Muscle layer of duodenum (tissue), 2 donors: ENCODE results near the gene NME9.

ENCODE experiments used
- H3K27ac ChIP-seq: one replicate; pipeline ENCODE4 v1.7.0; 2013; ENCODE audit warnings: mild to moderate bottlenecking, low read length
- H3K27me3 ChIP-seq: one replicate; pipeline ENCODE4 v1.7.0; 2013; ENCODE audit warnings: low read depth, mild to moderate bottlenecking, control low read depth, low read length
- H3K36me3 ChIP-seq, 2 donors: one replicate each; pipeline ENCODE4 v1.7.0; 2013; ENCODE audit warnings: low read length in 2 of 2, control low read depth in 1 of 2, mild to moderate bottlenecking in 1 of 2; ENCODE audit not compliant: insufficient read depth in 2 of 2, control insufficient read depth in 1 of 2
- H3K4me1 ChIP-seq, 2 donors: one replicate each; pipeline ENCODE4 v1.7.0; 2013; ENCODE audit warnings: low read length in 2 of 2, mild to moderate bottlenecking in 2 of 2, control low read depth in 1 of 2, moderate library complexity in 1 of 2; ENCODE audit not compliant: insufficient read depth in 2 of 2, control insufficient read depth in 1 of 2
- H3K4me3 ChIP-seq, 2 donors: one replicate each; pipeline ENCODE4 v1.7.0; 2013; ENCODE audit warnings: low read length in 2 of 2, low read depth in 1 of 2, mild to moderate bottlenecking in 1 of 2
- H3K9me3 ChIP-seq, 2 donors: one replicate each; pipeline ENCODE4 v1.7.0; 2013; ENCODE audit warnings: low read length in 2 of 2, control low read depth in 1 of 2, mild to moderate bottlenecking in 1 of 2; ENCODE audit not compliant: control insufficient read depth in 1 of 2
- donor health status: healthy.

The NME9 gene

GRCh38 chr3:138348754-138349739, 19.4 kb upstream of the NME9 start:
- H3K36me3 ChIP-seq, result no peaks in the 10 kb centered on the region
- H3K27me3 ChIP-seq, result no peaks in the 10 kb centered on the region
- H3K4me3 ChIP-seq, result peak overlapping the region; percentile 50 to 89
- H3K4me1 ChIP-seq, result peaks cover 0 to 14% of the 10 kb centered on the region in 2 donors
- no peaks in the 10 kb centered on the region for H3K9me3 ChIP-seq
- H3K27ac ChIP-seq, result peak overlapping the region; percentile 37

GRCh38 chr3:138347960-138348753, 18.5 kb upstream of the NME9 start, which contains the start of gene MRAS:
MRAS (plus strand) TSS chr3:138348579; CDS start chr3:138372884, 24,305 bp downstream.
- H3K4me1 ChIP-seq, result peaks cover 0 to 14% of the 10 kb centered on the region in 2 donors
- no peaks in the 10 kb centered on the region for H3K9me3 ChIP-seq
- H3K27me3 ChIP-seq, result no peaks in the 10 kb centered on the region
- H3K36me3 ChIP-seq, result no peaks in the 10 kb centered on the region
- peak within 1 kb of the TSS; percentile 71 to 89 for H3K4me3 ChIP-seq
- H3K27ac ChIP-seq, result peak within 1 kb of the TSS; percentile 75

- Histone ChIP-seq H3K4me1 (peaks cover 0 to 6% of the 10 kb centered on the region in 2 donors), H3K27me3 (no peaks in the 10 kb centered on the region), H3K36me3 (no peaks in the 10 kb centered on the region), H3K9me3 (no peaks in the 10 kb centered on the region), H3K27ac (no peak overlapping the region), H3K4me3 (no peak overlapping the region)
These were observed 15.1 kb upstream of the NME9 start for GRCh38 chr3:138344754-138345153.

GRCh38 chr3:138340511-138340910, 10.9 kb upstream of the NME9 start:
- H3K4me3 ChIP-seq, result no peak overlapping the region
- no peaks in the 10 kb centered on the region for H3K4me1 ChIP-seq
- no peaks in the 10 kb centered on the region for H3K36me3 ChIP-seq
- H3K27ac ChIP-seq, result no peak overlapping the region
- H3K27me3 ChIP-seq, result no peaks in the 10 kb centered on the region
- H3K9me3 ChIP-seq, result no peaks in the 10 kb centered on the region

GRCh38 chr3:138338811-138339210, 9.2 kb upstream of the NME9 start:
- Histone ChIP-seq H3K36me3 (no peaks in the 10 kb centered on the region), H3K9me3 (no peaks in the 10 kb centered on the region), H3K27me3 (no peaks in the 10 kb centered on the region), H3K27ac (no peak overlapping the region), H3K4me3 (no peak overlapping the region), H3K4me1 (no peaks in the 10 kb centered on the region)

- no peak overlapping the region for H3K27ac ChIP-seq
- H3K9me3 ChIP-seq, result no peaks in the 10 kb centered on the region
- H3K4me3 ChIP-seq, result no peak overlapping the region
- no peaks in the 10 kb centered on the region for H3K36me3 ChIP-seq
- no peaks in the 10 kb centered on the region for H3K27me3 ChIP-seq
- H3K4me1 ChIP-seq, result no peaks in the 10 kb centered on the region
These were observed 8.6 kb upstream of the NME9 start for GRCh38 chr3:138338244-138338643.

GRCh38 chr3:138336454-138336999, 6.9 kb upstream of the NME9 start:
- Histone ChIP-seq H3K4me1 (no peaks in the 10 kb centered on the region), H3K36me3 (no peaks in the 10 kb centered on the region), H3K9me3 (no peaks in the 10 kb centered on the region)

GRCh38 chr3:138334608-138335007, 5.0 kb upstream of the NME9 start:
- Histone ChIP-seq H3K4me3 (no peak overlapping the region), H3K4me1 (peaks cover 0 to under 1% of the 10 kb centered on the region in 2 donors), H3K27me3 (no peaks in the 10 kb centered on the region), H3K36me3 (no peaks in the 10 kb centered on the region), H3K27ac (no peak overlapping the region), H3K9me3 (no peaks in the 10 kb centered on the region)

More at GRCh38 chr3:138336454-138336999, 6.9 kb upstream of the NME9 start:
- H3K4me3 ChIP-seq, result no peak overlapping the region
- no peak overlapping the region for H3K27ac ChIP-seq
- H3K27me3 ChIP-seq, result no peaks in the 10 kb centered on the region

- Histone ChIP-seq H3K36me3 (no peaks in the 10 kb centered on the region), H3K4me3 (no peak overlapping the region), H3K4me1 (peaks cover 0 to 13% of the 10 kb centered on the region in 2 donors), H3K27ac (no peak overlapping the region), H3K27me3 (no peaks in the 10 kb centered on the region), H3K9me3 (no peaks in the 10 kb centered on the region)
These were observed 2.9 kb upstream of the NME9 start for GRCh38 chr3:138332472-138333073.

GRCh38 chr3:138331143-138331894, 1.7 kb upstream of the NME9 start:
- Histone ChIP-seq H3K9me3 (no peaks in the 10 kb centered on the region), H3K36me3 (no peaks in the 10 kb centered on the region), H3K4me3 (no peak overlapping the region), H3K27me3 (no peaks in the 10 kb centered on the region), H3K27ac (no peak overlapping the region), H3K4me1 (peaks cover 0 to 13% of the 10 kb centered on the region in 2 donors)
